ENCODE data around the gene ALKBH5.

ALKBH5 gene

DNA sequence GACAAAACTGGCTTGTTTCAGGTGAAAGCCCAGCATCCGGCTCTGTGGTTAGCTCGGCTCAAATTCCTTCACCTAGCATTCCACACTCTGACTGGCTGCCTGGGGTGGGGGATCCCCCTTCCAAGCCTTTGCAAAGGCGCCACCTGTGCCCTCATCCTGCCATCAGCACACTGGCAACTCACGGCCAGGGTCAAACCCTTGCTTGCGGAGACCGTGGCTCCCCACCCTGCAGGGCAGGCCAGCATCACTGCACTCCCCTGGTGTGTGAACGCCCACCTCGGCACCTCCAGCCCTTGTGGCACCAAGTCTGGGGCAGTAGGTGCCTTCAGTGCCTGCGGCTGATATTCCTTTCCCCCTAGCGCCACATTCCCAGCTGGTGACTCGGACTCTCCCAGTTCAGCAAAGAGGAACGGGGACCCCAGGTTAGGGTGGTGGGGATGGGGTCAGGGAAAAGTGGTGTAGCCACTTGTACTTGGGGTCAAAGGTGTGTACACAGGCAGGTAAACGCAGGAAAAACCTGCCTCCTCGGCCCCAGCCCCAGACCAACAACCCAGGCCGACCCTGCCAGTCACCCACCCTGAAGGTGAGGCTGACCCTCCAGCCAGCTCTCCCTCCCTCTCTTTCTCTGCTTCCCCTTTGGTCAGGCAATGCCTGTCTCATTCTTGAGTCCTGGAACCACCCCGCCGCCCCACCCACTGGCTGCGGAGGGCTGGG, 73.8 kb downstream of the ALKBH5 start:
- H3K9me3 Mint-ChIP-seq: no peaks in the 10 kb centered on the region
- ATAC-seq (replicated peaks; ENCODE audit: extremely low read depth, poor library complexity, severe bottlenecking) (no peak), DNase-seq (ENCODE audit: low spot score in 2 of 2) (no peak)

DNA sequence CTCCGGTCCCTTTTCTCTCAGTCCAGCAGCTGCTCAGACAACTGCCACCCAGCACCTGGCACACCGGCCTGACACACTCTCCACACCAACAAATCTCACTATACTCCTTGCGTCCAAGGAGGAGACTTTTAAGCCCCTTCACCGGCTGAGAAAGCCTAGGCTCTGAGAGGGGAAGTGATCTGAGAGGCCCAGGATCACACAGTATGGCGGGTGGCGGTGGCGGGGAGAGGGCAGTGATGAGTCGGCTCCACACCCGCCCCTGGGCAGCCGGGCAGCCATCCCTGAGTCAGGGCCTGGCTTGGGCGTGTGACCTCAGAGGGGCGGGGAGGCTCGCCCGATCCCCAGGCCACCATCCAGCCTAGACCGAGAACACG, 74.3 kb downstream of the ALKBH5 start:
- peak in 1 of 2 donors; percentile 33 for DNase-seq (ENCODE audit: low spot score in 2 of 2)
- peak overlapping the region; percentile 98 for H3K4me3 Mint-ChIP-seq
- peak overlapping the region; percentile 89 for H3K27ac Mint-ChIP-seq (ENCODE audit: low read depth)
- H3K36me3 Mint-ChIP-seq (ENCODE audit: insufficient read depth): peaks cover 27% of the 10 kb centered on the region
- no peaks in the 10 kb centered on the region for H3K27me3 Mint-ChIP-seq
- peak; percentile 25 for ATAC-seq (replicated peaks; ENCODE audit: extremely low read depth, poor library complexity, severe bottlenecking)
- peaks cover 33% of the 10 kb centered on the region for H3K4me1 Mint-ChIP-seq
- no peaks in the 10 kb centered on the region for H3K9me3 Mint-ChIP-seq

More for the DNA sequence above, 73.8 kb downstream of the ALKBH5 start:
- Mint-ChIP-seq H3K27me3 (no peaks in the 10 kb centered on the region), H3K4me3 (peak overlapping the region; percentile 98), H3K4me1 (peaks cover 33% of the 10 kb centered on the region), H3K27ac (ENCODE audit: low read depth) (peak overlapping the region; percentile 89), H3K36me3 (ENCODE audit: insufficient read depth) (peaks cover 29% of the 10 kb centered on the region)

DNA sequence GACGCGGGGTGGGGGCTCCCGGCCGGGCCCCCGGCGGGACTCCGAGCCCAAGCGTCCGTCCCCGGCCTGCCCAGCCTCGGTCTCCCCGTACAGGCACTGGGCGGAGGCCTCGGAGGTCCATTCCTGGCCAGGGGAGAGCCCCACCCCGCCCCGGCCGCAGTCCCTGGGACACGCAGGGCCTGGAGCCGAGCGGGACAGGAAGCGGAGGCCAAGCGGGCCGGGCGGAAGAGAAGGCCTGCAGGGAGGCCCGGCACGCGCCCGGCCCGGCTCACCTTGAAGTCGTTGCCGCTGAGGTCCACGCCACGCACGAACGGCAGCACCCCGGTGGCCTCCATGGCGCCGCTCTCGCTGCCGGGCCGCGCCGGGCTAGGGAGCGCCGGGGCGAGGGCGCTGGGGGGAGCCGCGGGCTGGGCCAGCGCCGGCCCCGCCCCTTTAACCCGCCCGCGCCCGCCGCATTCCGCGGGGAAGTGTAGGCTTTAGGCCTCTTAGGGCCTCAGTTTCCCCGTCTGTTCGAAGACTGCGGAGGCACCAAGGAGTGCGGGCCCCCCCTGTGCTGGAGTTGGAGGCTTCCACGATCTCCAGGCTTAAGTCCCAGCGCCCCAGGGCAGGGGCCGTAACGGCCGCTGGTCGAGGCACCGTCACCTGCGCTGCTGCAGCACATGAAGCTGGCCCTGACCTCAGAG, 74.9 kb downstream of the ALKBH5 start, which contains the start of gene FLII:
Gene FLII, minus strand, starts transcription at position 383 of the 683 bp plus-strand sequence. Its CDS starts 48 bp downstream, at position 335.
- peaks cover 25% of the 10 kb centered on the region for H3K36me3 Mint-ChIP-seq (ENCODE audit: insufficient read depth)
- ATAC-seq (replicated peaks; ENCODE audit: extremely low read depth, poor library complexity, severe bottlenecking): peak; percentile 30
- H3K4me1 Mint-ChIP-seq: peaks cover 33% of the 10 kb centered on the region
- H3K9me3 Mint-ChIP-seq: no peaks in the 10 kb centered on the region
- DNase-seq (ENCODE audit: low spot score in 2 of 2): peak; percentile 27 to 29
- peak within 1 kb of the TSS; percentile 89 for H3K27ac Mint-ChIP-seq (ENCODE audit: low read depth)
- H3K4me3 Mint-ChIP-seq: peak within 1 kb of the TSS; percentile 98
- no peaks in the 10 kb centered on the region for H3K27me3 Mint-ChIP-seq

Data from central memory CD8-positive, alpha-beta T cell (primary cell).